Smooth muscle cell (in vitro differentiated cells): ENCODE measurements around the gene UPK1B. TPM values are rescaled to one million over a fixed set of nuclear protein-coding genes. Genes with fewer than 3 reads are reported as not detected.

Experiments
- DNase-seq: peaks from one replicate; lab custom pipeline; 2025; ENCODE audit not compliant: unreplicated experiment; lab: John Stamatoyannopoulos, UW
- H2AFZ ChIP-seq: fragments of 200-600 bp; sonication (generic); 2 replicates; pipeline ENCODE4 v1.6.0; 2016; ENCODE audit warnings: antibody characterized with exemption, low read depth, mild to moderate bottlenecking
- H3F3A ChIP-seq: fragments of 200-600 bp; sonication (generic); 2 replicates; pipeline ENCODE4 v1.6.0; 2017; ENCODE audit warnings: antibody characterized with exemption, low read depth
- H3K27ac ChIP-seq: fragments of 200-600 bp; sonication (generic); 2 replicates; pipeline ENCODE4 v1.5.1; 2016; ENCODE audit warnings: low read depth, mild to moderate bottlenecking
- H3K27me3 ChIP-seq: fragments of 200-600 bp; sonication (generic); 2 replicates; pipeline ENCODE4 v1.6.1; 2016; ENCODE audit warnings: low read depth, mild to moderate bottlenecking
- H3K36me3 ChIP-seq: fragments of 200-600 bp; sonication (generic); 2 replicates; pipeline ENCODE4 v1.5.1; 2016; ENCODE audit warnings: low read depth
- H3K4me1 ChIP-seq: fragments of 200-600 bp; sonication (generic); 2 replicates; pipeline ENCODE4 v1.5.1; 2016; ENCODE audit warnings: low read depth
- H3K4me2 ChIP-seq: fragments of 200-600 bp; sonication (generic); 2 replicates; pipeline ENCODE4 v1.6.0; 2016; ENCODE audit warnings: mild to moderate bottlenecking
- H3K4me3 ChIP-seq: fragments of 200-600 bp; sonication (generic); 2 replicates; pipeline ENCODE4 v1.5.1; 2016; ENCODE audit warnings: mild to moderate bottlenecking
- H3K79me2 ChIP-seq: fragments of 200-600 bp; sonication (generic); 2 replicates; pipeline ENCODE4 v1.6.0; 2016; ENCODE audit warnings: low read depth, mild to moderate bottlenecking
- H3K9ac ChIP-seq: fragments of 200-600 bp; sonication (generic); 2 replicates; pipeline ENCODE4 v1.6.0; 2016; ENCODE audit warnings: low read depth
- H3K9me3 ChIP-seq: fragments of 200-600 bp; sonication (generic); replicated peaks from 2 replicates; pipeline ENCODE4 v1.5.1; 2016; ENCODE audit warnings: low read depth
- H4K20me1 ChIP-seq: fragments of 200-600 bp; sonication (generic); 2 replicates; pipeline ENCODE4 v1.6.0; 2016; ENCODE audit warnings: low read depth
- WGBS: methylation state at CpG from one replicate; pipeline ENCODE4 v1.1.7; 2016; ENCODE audit warnings: low lambda C conversion rate; 5-methylcytosine and 5-hydroxymethylcytosine counted together
- polyA plus RNA-seq: library from polyadenylated mRNA; unstranded; fragments of >200 nt; fragmentation: Nextera tagmentation; extraction: Ambion mirVana; gene quantifications from 2 replicates; pipeline ENCODE4 v1.2.1, GENCODE V29; 2016
- total RNA-seq: library from RNA; depleted of rRNA; stranded (reverse); fragments of >200 nt; gene quantifications from 2 replicates; pipeline ENCODE4 v1.2.3, GENCODE V29; 2014
- TF ChIP-seq, protein P1 (sequence below): fragments of 200-600 bp; sonication (generic); IDR thresholded peaks from 2 replicates; pipeline ENCODE4 v1.5.1; 2017; ENCODE audit warnings: borderline replicate concordance, mild to moderate bottlenecking, antibody characterized with exemption; ENCODE audit not compliant: insufficient read depth, poor library complexity, severe bottlenecking

The UPK1B gene
- total and polyA plus RNA-seq, 2 experiments from 2014 or later: 1.1 to 9.1 TPM

GRCh38 chr3:119243712-119244111 is 70.3 kb downstream of the UPK1B start:
- peaks cover 2% of the 10 kb centered on the region for H3K4me1 ChIP-seq
- DNase-seq: no peak
- no peak overlapping the region for H3K4me2 ChIP-seq
- H4K20me1 ChIP-seq: no peaks in the 10 kb centered on the region
- TF ChIP-seq, protein P1, sequence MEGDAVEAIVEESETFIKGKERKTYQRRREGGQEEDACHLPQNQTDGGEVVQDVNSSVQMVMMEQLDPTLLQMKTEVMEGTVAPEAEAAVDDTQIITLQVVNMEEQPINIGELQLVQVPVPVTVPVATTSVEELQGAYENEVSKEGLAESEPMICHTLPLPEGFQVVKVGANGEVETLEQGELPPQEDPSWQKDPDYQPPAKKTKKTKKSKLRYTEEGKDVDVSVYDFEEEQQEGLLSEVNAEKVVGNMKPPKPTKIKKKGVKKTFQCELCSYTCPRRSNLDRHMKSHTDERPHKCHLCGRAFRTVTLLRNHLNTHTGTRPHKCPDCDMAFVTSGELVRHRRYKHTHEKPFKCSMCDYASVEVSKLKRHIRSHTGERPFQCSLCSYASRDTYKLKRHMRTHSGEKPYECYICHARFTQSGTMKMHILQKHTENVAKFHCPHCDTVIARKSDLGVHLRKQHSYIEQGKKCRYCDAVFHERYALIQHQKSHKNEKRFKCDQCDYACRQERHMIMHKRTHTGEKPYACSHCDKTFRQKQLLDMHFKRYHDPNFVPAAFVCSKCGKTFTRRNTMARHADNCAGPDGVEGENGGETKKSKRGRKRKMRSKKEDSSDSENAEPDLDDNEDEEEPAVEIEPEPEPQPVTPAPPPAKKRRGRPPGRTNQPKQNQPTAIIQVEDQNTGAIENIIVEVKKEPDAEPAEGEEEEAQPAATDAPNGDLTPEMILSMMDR: no peak
- H3K36me3 ChIP-seq: no peaks in the 10 kb centered on the region
- no peak overlapping the region for H3K27ac ChIP-seq
- no peak overlapping the region for H2AFZ ChIP-seq
- no peak overlapping the region for H3K4me3 ChIP-seq
- peaks cover 15% of the 10 kb centered on the region for H3K79me2 ChIP-seq
- peaks cover 9% of the 10 kb centered on the region for H3K9me3 ChIP-seq
- no peaks in the 10 kb centered on the region for H3F3A ChIP-seq
- no peak overlapping the region for H3K9ac ChIP-seq
- no peaks in the 10 kb centered on the region for H3K27me3 ChIP-seq

DNA sequence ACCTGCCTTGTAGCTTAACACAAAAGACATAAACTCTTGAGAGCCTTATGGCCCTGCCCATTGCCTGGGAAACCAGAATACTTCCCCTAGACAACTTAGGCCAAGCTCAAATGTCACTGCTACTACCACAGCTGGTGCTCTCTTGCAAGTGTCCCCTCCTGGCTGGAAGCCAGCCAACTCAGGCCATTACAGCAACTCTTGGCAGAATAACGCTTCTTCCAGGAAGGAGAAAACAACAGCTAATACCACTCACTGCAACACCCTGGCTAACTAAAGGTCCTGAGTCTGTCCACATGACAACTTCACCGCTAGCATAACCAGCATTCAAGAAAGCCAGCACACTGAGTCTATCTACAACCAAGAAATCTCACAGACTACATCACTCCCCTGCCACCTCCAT is 72.4 kb downstream of the UPK1B start:
- Histone ChIP-seq H3K27me3 (no peaks in the 10 kb centered on the region), H3K9ac (no peak overlapping the region), H3K9me3 (peaks cover 9% of the 10 kb centered on the region), H3K79me2 (no peaks in the 10 kb centered on the region), H2AFZ (no peak overlapping the region), H3K36me3 (peaks cover 4% of the 10 kb centered on the region), H3K4me1 (no peaks in the 10 kb centered on the region), H3K4me3 (no peak overlapping the region), H3K27ac (no peak overlapping the region), H4K20me1 (no peaks in the 10 kb centered on the region), H3K4me2 (no peak overlapping the region), H3F3A (no peaks in the 10 kb centered on the region)
- TF ChIP-seq, protein P1: no peak
- WGBS: 90% methylated on average over 2 of the region's 2 CpGs
- DNase-seq: no peak

Other genes with a start within 250 kb of the UPK1B start
- 0.54 TPM in 1 of 2 replicates, not detected in the other for gene IGSF11, start 138.8 kb upstream of the UPK1B start, total RNA-seq
- gene IGSF11, start 138.8 kb upstream of the UPK1B start, polyA plus RNA-seq: not detected in 2 replicates
- not detected in 2 replicates for gene TEX55, start 27.4 kb upstream of the UPK1B start, total RNA-seq
- not detected in 2 replicates for gene TEX55, start 27.4 kb upstream of the UPK1B start, polyA plus RNA-seq
- 33.5 and 37.3 TPM in 2 replicates for gene B4GALT4, start 67.3 kb downstream of the UPK1B start, total RNA-seq
- gene B4GALT4, start 67.3 kb downstream of the UPK1B start, polyA plus RNA-seq: 28.8 and 36.8 TPM in 2 replicates
- gene ARHGAP31, start 120.8 kb downstream of the UPK1B start, total RNA-seq: 10.9 and 15.4 TPM in 2 replicates
- gene ARHGAP31, start 120.8 kb downstream of the UPK1B start, polyA plus RNA-seq: 5.6 and 6.1 TPM in 2 replicates